ENCODE results near the gene PET100. TPM values are rescaled to one million over a fixed set of nuclear protein-coding genes. Genes with fewer than 3 reads are reported as not detected.

The PET100 gene
- total and polyA plus RNA-seq, 2 experiments from 2014 or later: 29.4 to 296 TPM

DNA sequence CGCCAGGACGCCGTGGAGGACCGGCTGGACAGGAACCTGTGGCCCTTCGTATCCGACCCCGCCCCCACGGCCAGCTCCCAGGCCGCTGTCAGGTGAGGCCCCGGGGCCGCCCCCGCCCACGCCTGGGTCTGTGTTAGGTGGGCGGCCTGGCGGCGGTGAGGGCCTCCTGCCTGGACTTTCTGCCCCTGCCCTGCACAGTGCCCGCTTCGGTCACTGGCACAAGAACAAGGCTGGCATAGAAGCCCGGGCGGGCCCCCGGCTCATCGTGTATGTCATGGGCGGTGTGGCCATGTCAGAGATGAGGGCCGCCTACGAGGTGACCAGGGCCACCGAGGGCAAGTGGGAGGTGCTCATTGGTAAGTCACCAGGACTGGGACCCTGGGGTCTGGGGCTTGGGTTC, 17.6 kb downstream of the PET100 start:
- Histone ChIP-seq H3K9me2 (replicated peaks; ENCODE audit: insufficient read depth) (no peaks in the 10 kb centered on the region), H3K4me3 (no peak overlapping the region), H3K9me3 (ENCODE audit: low read depth) (no peaks in the 10 kb centered on the region), H3K27ac (no peak overlapping the region), H4K20me1 (ENCODE audit: insufficient read depth, poor library complexity, severe bottlenecking) (no peaks in the 10 kb centered on the region), H2AFZ (no peak overlapping the region), H3K27me3 (no peaks in the 10 kb centered on the region), H3K4me1 (ENCODE audit: insufficient read depth) (no peaks in the 10 kb centered on the region), H3K36me3 (replicated peaks; ENCODE audit: insufficient read depth, low read depth) (no peaks in the 10 kb centered on the region), H3K79me2 (no peaks in the 10 kb centered on the region), H3K4me2 (no peak overlapping the region)
- 98% methylated on average over 19 of the region's 26 CpGs for WGBS (ENCODE audit: low lambda C conversion rate, missing lambda C conversion rate)
- TF ChIP-seq, protein P1, sequence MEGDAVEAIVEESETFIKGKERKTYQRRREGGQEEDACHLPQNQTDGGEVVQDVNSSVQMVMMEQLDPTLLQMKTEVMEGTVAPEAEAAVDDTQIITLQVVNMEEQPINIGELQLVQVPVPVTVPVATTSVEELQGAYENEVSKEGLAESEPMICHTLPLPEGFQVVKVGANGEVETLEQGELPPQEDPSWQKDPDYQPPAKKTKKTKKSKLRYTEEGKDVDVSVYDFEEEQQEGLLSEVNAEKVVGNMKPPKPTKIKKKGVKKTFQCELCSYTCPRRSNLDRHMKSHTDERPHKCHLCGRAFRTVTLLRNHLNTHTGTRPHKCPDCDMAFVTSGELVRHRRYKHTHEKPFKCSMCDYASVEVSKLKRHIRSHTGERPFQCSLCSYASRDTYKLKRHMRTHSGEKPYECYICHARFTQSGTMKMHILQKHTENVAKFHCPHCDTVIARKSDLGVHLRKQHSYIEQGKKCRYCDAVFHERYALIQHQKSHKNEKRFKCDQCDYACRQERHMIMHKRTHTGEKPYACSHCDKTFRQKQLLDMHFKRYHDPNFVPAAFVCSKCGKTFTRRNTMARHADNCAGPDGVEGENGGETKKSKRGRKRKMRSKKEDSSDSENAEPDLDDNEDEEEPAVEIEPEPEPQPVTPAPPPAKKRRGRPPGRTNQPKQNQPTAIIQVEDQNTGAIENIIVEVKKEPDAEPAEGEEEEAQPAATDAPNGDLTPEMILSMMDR (IDR thresholded peaks at IDR 0.05; ENCODE audit: poor library complexity): no peak
- TF ChIP-seq EZH2 (IDR thresholded peaks at IDR 0.05; ENCODE audit: borderline replicate concordance) (no peak), EZH2phosphoT487 (IDR thresholded peaks at IDR 0.05; ENCODE audit: low read depth, severe bottlenecking, unreplicated experiment) (no peak)
- no peak for DNase-seq (ENCODE audit: low spot score)

GRCh38 chr19:7648265-7649014, 18.8 kb downstream of the PET100 start:
- TF ChIP-seq, protein P1 (IDR thresholded peaks at IDR 0.05; ENCODE audit: poor library complexity): no peak
- TF ChIP-seq EZH2phosphoT487 (IDR thresholded peaks at IDR 0.05; ENCODE audit: low read depth, severe bottlenecking, unreplicated experiment) (no peak), EZH2 (IDR thresholded peaks at IDR 0.05; ENCODE audit: borderline replicate concordance) (no peak)
- no peaks in the 10 kb centered on the region for H3K9me2 ChIP-seq (replicated peaks; ENCODE audit: insufficient read depth)
- no peaks in the 10 kb centered on the region for H3K79me2 ChIP-seq
- H3K27ac ChIP-seq: no peak overlapping the region
- no peak for DNase-seq (ENCODE audit: low spot score)
- no peak overlapping the region for H2AFZ ChIP-seq
- 94% methylated on average over 15 of the region's 15 CpGs for WGBS (ENCODE audit: low lambda C conversion rate, missing lambda C conversion rate)
- H3K36me3 ChIP-seq (replicated peaks; ENCODE audit: insufficient read depth, low read depth): no peaks in the 10 kb centered on the region
- no peak overlapping the region for H3K4me2 ChIP-seq
- H3K9me3 ChIP-seq (ENCODE audit: low read depth): no peaks in the 10 kb centered on the region
- H4K20me1 ChIP-seq (ENCODE audit: insufficient read depth, poor library complexity, severe bottlenecking): no peaks in the 10 kb centered on the region
- H3K4me3 ChIP-seq: no peak overlapping the region
- no peaks in the 10 kb centered on the region for H3K27me3 ChIP-seq
- no peaks in the 10 kb centered on the region for H3K4me1 ChIP-seq (ENCODE audit: insufficient read depth)

DNA sequence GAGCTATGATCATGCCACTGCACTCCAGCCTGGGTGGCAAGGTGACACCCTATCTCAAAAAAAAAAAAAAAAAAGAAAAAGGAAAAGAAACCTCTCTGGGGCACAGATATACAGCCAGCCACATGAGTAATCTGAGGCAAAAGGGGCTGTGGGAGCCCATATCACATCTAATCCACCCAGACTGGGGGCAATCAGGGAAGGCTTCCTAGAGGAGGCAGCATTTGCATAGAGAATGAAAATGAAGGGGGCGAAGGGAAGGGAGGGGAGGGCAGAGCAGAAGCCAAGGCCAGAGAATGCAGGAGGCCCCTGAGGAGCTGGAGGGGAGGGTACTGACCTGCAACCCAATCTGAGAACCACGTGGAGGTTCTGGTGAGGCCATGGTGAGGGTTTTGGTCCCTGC, 20.6 kb downstream of the PET100 start:
- no peak overlapping the region for H3K27ac ChIP-seq
- TF ChIP-seq EZH2 (IDR thresholded peaks at IDR 0.05; ENCODE audit: borderline replicate concordance): no peak
- TF ChIP-seq, protein P1 (IDR thresholded peaks at IDR 0.05; ENCODE audit: poor library complexity): no peak
- TF ChIP-seq EZH2phosphoT487 (IDR thresholded peaks at IDR 0.05; ENCODE audit: low read depth, severe bottlenecking, unreplicated experiment): no peak
- no peak for DNase-seq (ENCODE audit: low spot score)

More for the DNA sequence above, 20.6 kb downstream of the PET100 start:
- WGBS (ENCODE audit: low lambda C conversion rate, missing lambda C conversion rate): 40% methylated on average over 2 of the region's 2 CpGs
- H3K4me2 ChIP-seq: no peak overlapping the region
- H3K27me3 ChIP-seq: no peaks in the 10 kb centered on the region
- no peaks in the 10 kb centered on the region for H3K9me2 ChIP-seq (replicated peaks; ENCODE audit: insufficient read depth)
- H3K4me3 ChIP-seq: no peak overlapping the region
- H2AFZ ChIP-seq: no peak overlapping the region
- H3K36me3 ChIP-seq (replicated peaks; ENCODE audit: insufficient read depth, low read depth): no peaks in the 10 kb centered on the region
- H3K9me3 ChIP-seq (ENCODE audit: low read depth): no peaks in the 10 kb centered on the region
- no peaks in the 10 kb centered on the region for H4K20me1 ChIP-seq (ENCODE audit: insufficient read depth, poor library complexity, severe bottlenecking)
- no peaks in the 10 kb centered on the region for H3K4me1 ChIP-seq (ENCODE audit: insufficient read depth)
- no peaks in the 10 kb centered on the region for H3K79me2 ChIP-seq
